Ammon's horn (tissue), 1 donor: ENCODE results near the gene SLC2A10.

Experiments used
- DNase-seq: peaks from one replicate; pipeline ENCODE4 v3.0.0-alpha.2; 2016; ENCODE audit warnings: low spot score

SLC2A10 gene

GRCh38 chr20:46770330-46771194 is 61.1 kb downstream of the SLC2A10 start:
- no peak for DNase-seq

GRCh38 chr20:46771195-46771588 is 61.7 kb downstream of the SLC2A10 start:
- no peak for DNase-seq

GRCh38 chr20:46772901-46773300 is 63.5 kb downstream of the SLC2A10 start:
- no peak for DNase-seq

GRCh38 chr20:46773680-46774079 is 64.2 kb downstream of the SLC2A10 start:
- DNase-seq, result no peak

- DNase-seq, result no peak
Observed at GRCh38 chr20:46774236-46774635, 64.8 kb downstream of the SLC2A10 start.

- no peak for DNase-seq
Observed at GRCh38 chr20:46774943-46775560, 65.6 kb downstream of the SLC2A10 start.

GRCh38 chr20:46775806-46776205 is 66.4 kb downstream of the SLC2A10 start:
- DNase-seq, result no peak

GRCh38 chr20:46777331-46777730 is 67.9 kb downstream of the SLC2A10 start:
- DNase-seq, result no peak

GRCh38 chr20:46779831-46780230 is 70.4 kb downstream of the SLC2A10 start:
- DNase-seq, result no peak

GRCh38 chr20:46784436-46785127 is 75.1 kb downstream of the SLC2A10 start:
- no peak for DNase-seq
